Activated gamma-delta T cell (primary cell): Measurements from ENCODE around the gene RNF144B.
"Not testable (repeated sequence)": the region's sequence is repeated elsewhere in the genome, so short reads cannot be mapped to it uniquely, and the experiment has no call there.

Experiments used
- DNase-seq: peaks from one replicate; lab custom pipeline; 2025; lab: John Stamatoyannopoulos, UW
- total RNA-seq, 2 donors: gene quantifications; one replicate each; lab custom pipeline; 2026; lab: John Stamatoyannopoulos, UW

RNF144B gene
- 11.0 to 23.3 reads per million in 2 donors for total RNA-seq

DNA sequence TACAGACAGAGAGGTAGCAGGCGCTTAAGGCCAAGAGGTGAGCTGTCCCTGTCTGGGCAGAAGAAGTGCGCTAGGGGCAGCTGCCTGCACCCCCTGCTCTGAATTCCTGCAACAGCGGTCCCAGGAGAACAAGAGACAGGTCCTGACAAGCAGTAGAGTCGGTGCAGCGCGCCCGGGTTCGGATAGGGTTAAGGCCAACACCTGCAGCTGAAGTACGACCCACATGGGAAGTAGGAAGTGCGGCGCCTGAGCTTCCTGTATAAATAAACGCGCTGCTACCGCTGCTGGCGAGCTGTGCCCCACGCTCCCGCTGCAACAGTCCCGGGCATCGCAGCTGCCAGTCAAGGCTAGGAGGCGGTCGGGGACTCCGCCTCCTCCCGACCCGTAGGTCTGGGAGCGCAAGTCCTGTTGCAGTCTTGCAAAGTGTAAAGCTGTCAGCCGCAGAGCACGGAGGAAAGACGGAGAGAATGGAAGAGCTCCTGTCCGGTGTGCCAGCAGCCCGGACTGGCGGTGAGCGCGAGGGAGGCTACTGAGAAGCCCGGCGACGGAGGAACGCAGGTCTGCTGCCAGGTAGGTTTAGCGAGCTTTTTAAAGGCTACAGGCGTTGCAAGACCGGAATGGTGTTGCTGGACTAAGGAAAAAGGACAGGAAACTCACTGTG is at the start of gene RNF144B:
TSS of gene RNF144B (plus strand) at position 290 of the 661 bp plus-strand sequence. CDS start 12,185 bp downstream, outside the sequence.
- DNase-seq = peak; percentile 25

DNA sequence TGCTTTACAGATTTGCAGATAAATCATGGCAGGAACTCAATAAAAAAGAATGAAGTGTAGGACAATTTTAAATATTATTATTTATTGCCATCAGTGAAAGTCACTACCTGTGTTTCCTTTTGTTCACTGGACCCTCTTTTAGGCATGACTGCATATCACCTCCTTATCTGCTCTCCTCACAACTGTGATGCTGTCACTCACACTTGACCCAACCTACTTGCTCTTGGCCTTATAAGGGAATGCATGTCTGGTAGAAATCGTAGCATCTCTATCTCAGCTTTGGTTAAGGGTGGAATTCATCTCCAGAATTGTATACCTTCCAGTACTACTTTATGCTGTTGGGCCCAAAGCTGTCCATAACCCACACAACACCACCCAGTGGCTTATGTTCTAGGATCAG is 47.6 kb upstream of the RNF144B start:
- no peak for DNase-seq

DNA sequence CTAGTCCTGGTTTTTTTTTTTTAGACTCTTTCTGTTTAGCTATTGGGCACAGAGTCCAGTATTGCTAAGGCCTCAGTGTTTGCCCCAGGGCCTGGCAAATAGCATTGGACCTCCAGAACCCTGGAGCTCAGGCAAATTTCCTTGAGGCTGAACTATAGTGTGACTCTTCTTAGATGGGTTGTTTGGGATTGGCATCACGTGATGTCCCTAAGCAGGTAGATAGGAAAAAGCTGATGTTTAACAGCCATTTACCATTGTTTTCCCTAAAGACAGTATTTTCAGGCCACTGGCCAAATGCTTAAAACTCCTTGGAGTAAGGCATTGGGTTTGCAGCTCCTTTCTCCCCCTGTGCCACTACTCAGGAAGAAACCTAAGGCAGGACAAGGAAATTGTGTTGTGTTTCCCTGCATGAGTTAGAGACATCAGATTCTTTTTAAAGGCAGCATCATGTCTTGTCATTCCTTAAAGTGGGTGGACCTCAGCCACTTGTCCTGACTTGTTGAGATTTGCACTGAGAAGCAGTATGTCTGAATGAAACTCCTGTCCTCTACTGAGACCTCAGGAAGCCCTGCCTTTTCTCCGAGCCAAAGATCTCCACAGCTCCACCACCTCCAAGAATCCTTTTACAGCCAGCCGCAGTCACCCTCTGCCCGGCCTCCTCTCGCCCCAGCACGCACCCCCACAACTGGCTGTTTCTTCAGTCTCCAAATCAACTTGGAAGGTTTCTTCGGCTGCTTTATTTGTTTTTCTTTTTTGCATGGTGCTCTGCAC is 46.2 kb upstream of the RNF144B start:
- no peak for DNase-seq

DNA sequence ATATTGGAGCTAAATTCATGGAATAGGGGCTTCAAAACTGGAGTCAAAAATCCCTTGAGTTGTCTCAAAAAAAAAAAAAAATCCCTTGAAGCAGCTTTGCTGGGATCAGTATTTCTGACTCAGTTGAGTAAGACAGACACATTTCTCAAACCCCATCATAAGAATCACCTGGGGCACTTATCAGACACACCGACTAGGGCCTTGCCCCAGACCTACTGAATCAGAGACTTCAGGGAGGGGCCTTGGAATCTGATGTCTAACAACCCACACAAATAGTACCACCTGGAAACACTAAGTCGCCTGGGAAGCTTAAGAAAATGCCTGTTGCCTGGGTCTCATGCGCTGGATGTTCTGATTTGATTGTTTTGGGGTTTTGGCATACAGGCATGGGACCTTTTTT is 44.9 kb upstream of the RNF144B start:
- no peak for DNase-seq

DNA sequence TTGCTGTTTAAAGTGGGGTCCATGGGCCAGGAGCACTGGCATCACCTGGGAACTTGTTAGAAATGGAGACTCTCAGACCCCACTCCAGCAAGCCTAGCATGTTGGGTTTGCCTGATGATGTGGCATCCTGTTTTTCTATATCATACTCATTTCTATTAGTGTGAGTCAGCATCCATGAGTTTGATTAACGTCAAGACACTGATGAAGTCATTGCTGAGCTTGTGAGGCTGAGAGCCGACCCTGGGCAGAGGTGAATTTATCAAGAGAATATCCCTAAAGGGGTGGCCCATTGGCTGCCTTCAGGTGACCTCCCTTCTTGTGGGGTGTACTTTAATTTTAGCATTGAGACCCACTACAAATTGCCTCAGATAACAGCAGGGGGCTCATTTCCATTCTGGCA is 43.4 kb upstream of the RNF144B start:
- DNase-seq = no peak

DNA sequence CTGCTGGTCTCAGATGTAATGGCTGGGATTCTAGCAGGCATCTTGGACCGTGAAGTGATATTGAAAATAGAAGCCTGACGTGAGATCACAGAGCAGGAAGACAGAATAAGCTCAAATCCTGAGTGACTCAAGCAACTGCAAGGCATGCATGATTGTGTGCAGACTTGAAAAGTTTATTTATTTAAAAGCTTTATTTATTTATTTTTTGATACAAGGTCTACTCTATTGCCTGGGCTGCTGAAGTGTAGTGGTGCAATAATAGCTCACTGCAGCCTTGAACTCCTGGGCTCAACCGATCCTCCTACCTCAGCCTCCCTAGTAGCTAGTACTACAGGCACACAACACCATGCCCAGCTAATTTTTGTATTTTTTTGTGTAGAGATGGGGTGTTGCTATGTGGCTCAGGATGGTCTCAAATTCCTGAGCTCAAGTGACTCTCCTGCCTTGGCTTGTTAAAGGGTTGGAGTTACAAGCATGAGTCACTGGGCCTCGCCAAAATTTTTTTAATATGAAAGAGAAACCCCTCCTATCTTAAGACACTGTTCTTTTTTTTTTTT is 40.1 kb upstream of the RNF144B start:
- no peak for DNase-seq

DNA sequence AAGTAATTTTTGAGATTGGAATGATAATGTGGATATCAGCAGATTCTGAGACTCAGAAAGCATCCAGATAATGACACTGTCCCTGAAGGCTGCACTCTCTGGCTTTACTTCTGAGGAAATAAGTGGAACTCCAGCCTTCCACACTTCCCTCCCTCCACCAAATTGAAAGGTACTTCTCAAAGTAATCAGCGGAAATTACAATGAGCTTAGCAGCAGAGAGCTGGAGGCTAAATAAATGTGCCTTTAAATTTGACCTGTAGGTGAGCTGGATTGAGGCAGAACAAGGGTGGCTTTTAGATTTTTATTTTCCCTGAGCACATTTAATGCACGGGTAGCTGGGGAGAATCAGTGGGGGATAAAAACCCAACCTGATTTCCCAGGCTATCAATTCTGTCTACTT is 39.3 kb upstream of the RNF144B start:
- DNase-seq = no peak

DNA sequence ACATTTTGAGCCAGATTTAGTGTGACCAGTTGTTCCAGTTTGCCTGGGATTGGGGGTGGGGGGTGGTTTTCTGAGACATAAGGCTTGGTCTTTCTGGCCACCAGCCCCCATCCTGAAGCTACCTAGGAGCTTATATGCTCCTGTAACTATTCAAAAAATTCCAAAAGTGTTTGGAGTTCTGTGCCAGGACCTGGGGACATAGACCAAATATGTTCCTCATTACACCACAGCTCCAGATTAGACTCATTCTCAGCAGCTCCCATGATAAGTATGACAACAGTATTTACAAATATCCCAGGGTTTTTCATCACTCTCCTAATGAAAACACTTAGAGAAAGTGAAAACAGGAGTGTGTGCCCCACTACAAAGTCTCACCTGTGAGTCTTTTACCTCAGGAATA is 37.8 kb upstream of the RNF144B start:
- no peak for DNase-seq

DNA sequence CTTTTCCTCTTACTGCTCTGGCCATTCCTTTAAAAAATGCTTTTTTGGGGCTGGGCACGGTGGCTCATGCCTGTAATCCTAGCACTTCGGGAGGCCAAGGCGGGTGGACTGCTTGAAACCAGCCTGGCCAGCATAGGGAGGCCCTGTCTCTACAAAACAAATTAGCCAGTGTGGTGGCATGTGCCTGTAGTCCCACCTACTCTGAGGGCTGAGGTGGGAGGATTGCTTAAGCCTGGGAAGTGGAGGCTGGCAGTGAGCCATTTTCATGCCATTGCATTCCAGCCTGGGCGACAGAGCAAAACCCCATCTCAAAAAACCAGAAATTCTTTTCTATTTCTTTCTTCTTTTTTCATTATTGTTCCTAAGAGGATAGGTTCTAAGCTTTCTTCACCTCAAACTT is 36.9 kb upstream of the RNF144B start:
- no peak for DNase-seq

DNA sequence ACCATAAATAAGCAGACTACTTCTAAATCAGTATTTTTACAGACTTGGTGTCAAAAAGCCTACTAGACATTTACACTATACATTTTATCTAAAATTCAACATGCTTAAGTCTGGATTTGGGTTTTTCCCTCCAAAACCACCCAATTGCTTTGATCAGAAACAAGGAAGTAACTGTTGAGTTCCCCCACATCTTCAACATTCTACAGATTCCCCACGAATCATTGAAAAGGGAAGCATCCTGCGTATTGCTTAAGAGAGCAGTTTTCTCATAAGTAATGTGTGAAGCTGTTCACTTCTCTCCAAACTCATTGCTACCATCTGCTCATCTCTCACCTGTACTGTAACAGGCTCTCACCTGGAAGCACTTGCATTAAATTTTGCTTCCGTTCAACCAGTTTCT is 36.4 kb upstream of the RNF144B start:
- no peak for DNase-seq

DNA sequence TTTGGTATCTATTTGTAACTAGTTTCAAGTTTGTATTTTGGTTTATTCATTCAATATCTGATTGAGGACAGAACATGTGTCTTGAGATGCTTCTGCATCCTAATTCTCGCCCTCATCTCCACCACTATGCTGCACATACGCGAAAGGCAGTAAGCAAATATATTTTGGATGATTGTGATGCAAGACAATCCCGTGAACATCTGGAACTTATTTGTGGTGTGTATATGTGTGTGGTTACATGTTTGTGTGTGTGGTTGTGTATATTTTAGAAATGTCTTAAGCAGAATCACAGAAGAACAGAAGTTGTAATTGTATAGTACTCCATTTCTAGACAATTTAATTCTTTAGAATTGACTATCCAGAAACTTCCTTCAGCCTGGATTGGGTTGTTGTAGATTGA is 35.1 kb upstream of the RNF144B start:
- DNase-seq = no peak

DNA sequence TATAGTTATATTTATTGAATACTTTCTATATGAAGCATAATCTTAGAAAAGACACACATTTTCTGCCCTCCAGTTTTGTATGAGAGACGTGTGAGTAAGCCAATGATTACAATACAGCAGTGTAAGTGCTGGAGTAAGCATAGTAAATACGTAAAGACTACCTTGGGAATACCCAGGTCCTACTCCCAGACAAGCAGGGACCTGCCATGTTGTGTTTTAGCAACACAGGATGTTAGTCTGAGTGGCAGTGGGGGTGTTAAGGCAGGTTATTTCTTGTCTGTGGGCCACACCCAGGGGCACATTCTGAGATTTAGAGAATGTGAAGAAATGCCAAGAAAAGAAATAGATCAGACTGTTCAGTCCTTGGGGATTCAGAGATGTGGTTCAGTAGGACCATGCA is 34.3 kb upstream of the RNF144B start:
- no peak for DNase-seq

DNA sequence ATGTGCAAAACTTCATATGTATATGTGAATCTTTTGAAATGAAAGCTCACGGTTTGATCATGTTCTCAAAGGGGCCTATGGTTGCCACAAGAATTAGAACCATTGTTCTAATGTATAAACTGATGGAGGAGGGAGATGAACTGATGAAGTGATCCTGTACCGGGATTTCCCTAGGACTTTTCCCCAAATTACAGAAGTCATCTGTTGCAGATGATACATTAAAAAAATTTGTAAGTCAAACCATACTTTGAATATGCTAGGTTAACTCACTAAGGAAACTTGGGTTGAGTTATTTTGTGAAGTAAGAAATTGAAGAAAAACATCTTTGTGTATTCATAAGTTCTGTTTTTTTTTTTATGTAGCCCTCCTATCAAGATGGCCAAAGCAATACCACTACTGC is 33.9 kb upstream of the RNF144B start:
- DNase-seq = no peak

DNA sequence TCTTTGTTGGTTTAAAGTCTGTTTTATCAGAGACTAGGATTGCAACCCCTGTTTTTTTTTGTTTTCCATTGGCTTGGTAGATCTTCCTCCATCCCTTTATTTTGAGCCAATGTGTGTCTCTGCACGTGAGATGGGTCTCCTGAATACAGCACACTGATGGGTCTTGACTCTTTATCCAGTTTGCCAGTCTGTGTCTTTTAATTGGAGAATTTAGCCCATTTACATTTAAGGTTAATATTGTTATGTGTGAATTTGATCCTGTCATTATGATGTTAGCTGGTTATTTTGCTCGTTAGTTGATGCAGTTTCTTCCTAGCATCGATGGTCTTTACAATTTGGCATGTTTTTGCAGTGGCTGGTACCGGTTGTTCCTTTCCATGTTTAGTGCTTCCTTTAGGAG is 29.6 kb upstream of the RNF144B start:
- DNase-seq = not testable (repeated sequence)

DNA sequence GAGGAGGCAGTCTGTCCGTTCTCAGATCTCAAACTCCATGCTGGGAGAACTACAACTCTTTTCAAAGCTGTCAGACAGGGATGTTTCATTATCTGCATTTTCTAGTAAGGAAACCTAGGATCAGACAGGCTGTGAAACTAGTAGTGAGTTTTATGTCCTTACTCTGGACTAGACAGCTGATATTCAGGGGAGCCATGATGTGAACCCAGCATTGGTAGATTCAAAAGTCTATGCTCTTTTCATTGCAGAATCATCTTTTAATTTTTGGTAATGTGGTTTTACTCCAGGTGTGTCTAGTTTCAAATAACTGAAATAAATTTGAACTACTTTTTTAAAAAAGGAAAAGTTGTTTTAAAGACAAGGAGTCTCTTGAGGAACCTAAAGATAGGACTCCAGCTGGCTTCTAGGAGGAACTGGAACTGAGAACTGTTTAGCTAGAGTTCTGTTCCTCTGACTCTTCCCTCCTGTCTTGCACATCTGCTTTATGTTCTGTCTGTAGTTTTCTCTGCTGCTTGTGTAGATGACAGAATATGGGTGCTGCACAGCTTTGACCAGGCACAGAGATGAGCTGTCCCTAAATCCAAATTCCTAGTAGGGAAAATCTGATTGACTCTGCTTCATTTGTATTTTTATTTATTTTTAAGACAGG is 27.8 kb upstream of the RNF144B start:
- DNase-seq = no peak

DNA sequence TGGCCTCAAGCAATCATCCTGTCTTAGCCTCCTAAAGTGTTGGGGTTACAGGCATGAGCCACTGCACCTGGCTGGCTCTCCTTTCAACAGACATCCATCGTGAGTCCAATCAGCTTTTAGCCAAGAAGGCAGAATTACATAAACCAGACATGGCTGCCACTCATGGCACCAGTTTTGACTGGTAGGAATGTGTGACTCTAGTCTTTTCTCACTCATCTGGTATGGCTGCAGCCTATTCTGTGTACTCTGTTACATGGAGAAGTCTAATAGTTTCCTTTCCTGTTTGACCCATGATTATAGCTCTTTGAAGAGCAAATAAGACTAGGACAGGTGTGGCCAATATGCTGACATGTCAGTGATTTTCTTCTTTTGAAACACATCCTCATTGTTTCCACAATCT is 27.0 kb upstream of the RNF144B start:
- no peak for DNase-seq

DNA sequence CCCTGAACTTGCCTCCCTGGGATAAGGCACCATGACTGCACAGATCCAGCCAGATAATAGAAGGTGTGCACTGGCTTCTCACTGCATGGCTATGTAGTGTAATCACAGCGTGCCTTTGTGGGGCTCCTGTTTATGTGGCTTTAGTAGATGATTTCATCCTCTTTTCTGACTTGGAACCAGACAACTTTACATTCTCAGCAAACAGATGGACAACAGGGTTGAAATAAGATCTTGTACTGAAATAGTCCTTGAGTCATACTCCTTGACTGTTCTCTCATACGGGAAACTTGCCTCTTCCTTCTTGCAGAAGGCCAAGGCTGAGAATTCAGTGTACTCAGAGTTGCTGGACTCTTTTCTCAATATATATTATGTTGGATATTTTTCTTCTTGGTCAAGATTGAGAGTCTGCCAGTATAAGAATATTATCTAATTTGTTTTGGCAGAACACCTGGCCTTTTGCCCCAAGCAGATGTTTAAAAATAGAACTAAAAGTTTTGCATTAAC is 25.0 kb upstream of the RNF144B start:
- no peak for DNase-seq

DNA sequence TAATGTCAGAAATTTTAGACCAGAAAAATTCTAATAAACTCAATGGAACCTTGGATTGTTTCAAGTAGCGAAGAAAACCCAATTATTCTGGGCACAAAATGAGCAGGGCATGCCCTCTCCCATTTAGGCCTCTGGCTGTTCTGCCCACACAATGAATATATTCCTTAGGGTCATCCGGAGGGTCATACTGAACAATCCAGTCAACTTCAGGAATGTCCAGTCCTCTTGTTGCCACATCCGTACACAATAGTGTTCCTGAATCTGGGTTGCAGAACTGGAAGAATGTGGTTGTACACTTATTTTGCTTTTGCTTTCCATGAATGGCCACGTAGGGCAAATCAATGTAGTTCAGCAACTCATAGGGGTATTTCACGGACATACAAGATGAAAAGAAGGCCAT is 23.4 kb upstream of the RNF144B start:
- no peak for DNase-seq

DNA sequence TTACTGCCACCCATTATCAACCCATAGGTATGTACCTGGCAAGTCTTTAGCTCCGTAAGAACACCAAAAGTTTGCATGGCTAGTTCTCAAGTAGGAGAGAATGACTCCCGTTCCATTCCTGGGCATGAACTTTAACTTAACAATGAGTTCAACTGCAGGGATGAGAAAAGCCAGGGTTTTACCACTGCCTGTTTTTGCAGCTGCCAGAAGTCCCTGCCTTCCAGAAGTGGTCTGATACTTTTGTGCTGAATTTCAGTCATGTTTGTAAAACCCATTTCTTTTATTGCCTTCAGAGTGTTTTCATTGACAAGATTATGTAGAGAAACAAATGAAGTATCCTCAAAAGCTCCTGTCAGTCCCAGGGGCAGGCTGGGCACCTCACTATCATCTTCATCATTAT is 22.6 kb upstream of the RNF144B start:
- DNase-seq = not testable (repeated sequence)

DNA sequence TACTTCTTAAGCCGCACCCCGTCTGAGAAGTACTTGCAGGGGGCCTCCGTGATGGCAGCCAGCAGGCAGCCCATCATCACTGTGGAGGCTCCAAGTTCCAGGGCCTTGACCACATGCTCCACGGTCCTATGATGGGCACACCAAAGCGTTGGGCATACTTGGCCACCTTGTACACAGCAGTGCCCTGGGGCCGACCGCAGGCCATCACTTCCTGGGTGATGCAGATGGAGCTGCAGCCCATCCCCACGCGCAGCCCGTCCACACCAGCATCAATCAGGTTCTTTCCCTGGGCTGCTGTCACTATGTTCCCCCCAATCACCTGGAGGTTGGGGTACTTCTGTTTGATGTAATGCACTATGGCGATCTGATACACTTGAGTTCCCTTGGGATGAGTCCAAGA is 19.8 kb upstream of the RNF144B start:
- DNase-seq = no peak

DNA sequence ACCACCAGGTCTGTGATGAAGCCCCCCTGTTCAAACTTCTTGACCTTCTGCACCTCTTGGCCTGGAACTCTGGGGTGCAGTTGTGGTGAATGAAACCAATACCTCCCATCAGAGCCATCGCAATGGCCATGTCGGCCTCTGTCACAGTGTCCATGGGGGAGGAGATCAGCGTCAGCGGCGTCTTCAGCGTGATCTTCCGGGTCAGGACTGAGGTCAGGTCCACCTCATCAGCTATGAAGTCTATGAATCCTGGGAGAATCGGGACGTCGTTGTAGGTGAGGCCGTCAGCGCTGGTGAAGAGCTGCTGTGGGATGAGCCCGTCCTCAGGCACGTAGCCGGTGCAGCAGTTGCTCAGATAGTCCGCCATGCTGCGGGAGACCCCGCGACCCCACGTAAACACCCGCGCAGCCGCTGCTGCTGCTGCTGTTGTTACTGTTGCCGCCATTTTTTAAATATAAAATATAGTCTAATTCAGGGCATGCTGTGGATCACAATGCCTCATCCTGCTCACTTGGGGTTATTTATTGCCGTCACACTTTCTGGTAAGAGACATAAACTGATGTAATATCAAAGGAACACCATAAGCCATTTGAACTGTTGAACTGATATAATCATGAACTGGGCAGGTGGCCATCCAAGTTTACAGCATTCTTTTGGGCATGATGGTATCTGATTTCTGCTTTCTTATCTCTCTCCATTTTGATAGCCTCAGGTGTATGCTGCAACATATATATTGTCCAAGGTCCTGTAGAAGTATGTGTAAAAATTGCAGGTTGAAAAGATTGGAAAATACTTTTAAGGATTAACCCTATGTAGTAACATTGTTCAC is 18.7 kb upstream of the RNF144B start:
- DNase-seq = no peak

DNA sequence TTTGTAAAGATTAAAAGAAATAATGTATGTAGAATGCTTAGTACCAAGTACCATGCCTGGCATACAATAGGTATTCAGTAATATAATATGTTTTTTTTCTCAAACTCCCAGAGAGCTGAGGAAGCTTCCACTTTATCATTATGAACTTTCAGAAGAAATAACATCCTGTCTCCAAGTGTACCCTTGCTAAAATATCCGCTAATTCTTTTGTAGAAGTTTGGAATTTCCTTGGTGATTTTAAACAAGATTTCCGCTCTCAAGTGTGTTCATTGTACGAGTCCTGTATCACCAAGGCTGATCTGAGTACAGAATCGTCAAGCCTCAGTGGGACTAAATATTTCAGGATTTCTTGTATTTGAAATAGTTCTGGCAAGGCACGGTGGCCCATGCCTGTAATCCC is 16.1 kb upstream of the RNF144B start:
- DNase-seq = no peak
